Muscle of back (tissue), 11 donors: ENCODE measurements around the gene ZSCAN16. TPM values are rescaled to one million over a fixed set of nuclear protein-coding genes. Genes with fewer than 3 reads are reported as not detected.

Source experiments
- DNase-seq, 3 donors: peaks; one replicate each; pipeline versions ENCODE4 v3.0.0 to v3.0.0-alpha.2; 2013
- polyA plus RNA-seq, 10 donors: library from polyadenylated mRNA; unstranded; fragments of 120-200 nt; gene quantifications; one replicate each; pipeline ENCODE4 v1.2.1, GENCODE V29; 2013; ENCODE audit not compliant: insufficient read length in 10 of 10

ZSCAN16 gene
- polyA plus RNA-seq, 10 donors: 3.1 to 5.1 (median 4.1) TPM

- no peak for DNase-seq
These were observed 43.5 kb downstream of the ZSCAN16 start for GRCh38 chr6:28167926-28168325.

GRCh38 chr6:28171271-28171670 lies 46.9 kb downstream of the ZSCAN16 start:
- no peak for DNase-seq

GRCh38 chr6:28172006-28172405 lies 47.6 kb downstream of the ZSCAN16 start:
- no peak for DNase-seq

GRCh38 chr6:28176373-28176772 lies 52.0 kb downstream of the ZSCAN16 start:
- DNase-seq: no peak

Other genes with a start within 250 kb of the ZSCAN16 start
- not detected for gene OR2B2, start 212.2 kb upstream of the ZSCAN16 start, polyA plus RNA-seq
- gene OR2B6, start 167.4 kb upstream of the ZSCAN16 start, polyA plus RNA-seq: under 1 TPM in 1 of 10 donors, not detected in 9; 0.13 TPM
- gene ZNF165, start 44.0 kb upstream of the ZSCAN16 start, polyA plus RNA-seq: 1 to 10 TPM in 1 of 10 donors, under 1 TPM in 9; 0.29 to 1.1 (median 0.45) TPM
- gene ZKSCAN8, start 17.3 kb downstream of the ZSCAN16 start, polyA plus RNA-seq: 10 to 100 TPM; 16.7 to 29.7 (median 22.2) TPM
- gene ZSCAN9, start 100.7 kb downstream of the ZSCAN16 start, polyA plus RNA-seq: 10 to 100 TPM; 16.7 to 29.1 (median 24.3) TPM
- gene ZKSCAN4, start 127.7 kb downstream of the ZSCAN16 start, polyA plus RNA-seq: 1 to 10 TPM; 4.2 to 6.6 (median 5.5) TPM
- 1 to 10 TPM in 8 of 10 donors, under 1 TPM in 2; 0.85 to 1.9 (median 1.4) TPM for gene NKAPL, start 134.7 kb downstream of the ZSCAN16 start, polyA plus RNA-seq
- gene ZSCAN26, start 142.5 kb downstream of the ZSCAN16 start, polyA plus RNA-seq: 10 to 100 TPM; 16.6 to 25.7 (median 20.8) TPM
- 1 to 10 TPM; 5.2 to 9.1 (median 6.8) TPM for gene PGBD1, start 157.0 kb downstream of the ZSCAN16 start, polyA plus RNA-seq
- 10 to 100 TPM in 1 of 10 donors, 1 to 10 TPM in 9; 6.0 to 11.2 (median 8.6) TPM for gene ZSCAN31, start 211.5 kb downstream of the ZSCAN16 start, polyA plus RNA-seq
- gene ZKSCAN3, start 225.3 kb downstream of the ZSCAN16 start, polyA plus RNA-seq: 1 to 10 TPM; 4.4 to 7.4 (median 6.2) TPM